ENCODE measurements around the gene POLA2.
"Not testable (repeated sequence)": the region's sequence is repeated elsewhere in the genome, so short reads cannot be mapped to it uniquely, and the experiment has no call there.

The POLA2 gene

GRCh38 chr11:65310215-65310614 is 48.5 kb downstream of the POLA2 start:
- no peak for DNase-seq

- no peak for DNase-seq
Measured at GRCh38 chr11:65310736-65311135, 49.0 kb downstream of the POLA2 start.

DNA sequence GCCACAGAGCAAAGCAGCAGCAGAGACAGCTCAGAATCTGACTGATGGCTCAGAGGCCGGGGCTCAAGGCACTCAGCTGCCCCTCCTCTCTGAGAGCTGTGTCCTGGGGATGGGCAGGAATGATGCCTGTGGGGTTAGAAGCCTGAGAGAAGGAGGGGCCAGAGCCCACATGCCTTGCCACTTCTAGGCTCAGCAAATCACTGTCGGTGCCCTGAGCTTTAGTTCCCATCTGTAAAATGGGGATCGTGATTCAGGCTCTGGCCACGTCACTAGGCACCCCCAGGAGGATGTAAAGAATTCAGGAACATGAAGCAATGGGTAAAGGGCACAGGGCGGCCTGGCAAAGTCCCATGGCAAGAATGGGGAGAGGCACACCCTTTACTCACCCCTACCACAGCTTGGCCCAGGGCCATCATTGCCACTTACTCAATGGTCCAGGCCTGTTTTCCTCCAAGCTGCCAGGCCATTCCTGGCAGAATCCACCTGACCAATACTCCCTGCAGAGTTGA is 49.5 kb downstream of the POLA2 start:
- no peak for DNase-seq

DNA sequence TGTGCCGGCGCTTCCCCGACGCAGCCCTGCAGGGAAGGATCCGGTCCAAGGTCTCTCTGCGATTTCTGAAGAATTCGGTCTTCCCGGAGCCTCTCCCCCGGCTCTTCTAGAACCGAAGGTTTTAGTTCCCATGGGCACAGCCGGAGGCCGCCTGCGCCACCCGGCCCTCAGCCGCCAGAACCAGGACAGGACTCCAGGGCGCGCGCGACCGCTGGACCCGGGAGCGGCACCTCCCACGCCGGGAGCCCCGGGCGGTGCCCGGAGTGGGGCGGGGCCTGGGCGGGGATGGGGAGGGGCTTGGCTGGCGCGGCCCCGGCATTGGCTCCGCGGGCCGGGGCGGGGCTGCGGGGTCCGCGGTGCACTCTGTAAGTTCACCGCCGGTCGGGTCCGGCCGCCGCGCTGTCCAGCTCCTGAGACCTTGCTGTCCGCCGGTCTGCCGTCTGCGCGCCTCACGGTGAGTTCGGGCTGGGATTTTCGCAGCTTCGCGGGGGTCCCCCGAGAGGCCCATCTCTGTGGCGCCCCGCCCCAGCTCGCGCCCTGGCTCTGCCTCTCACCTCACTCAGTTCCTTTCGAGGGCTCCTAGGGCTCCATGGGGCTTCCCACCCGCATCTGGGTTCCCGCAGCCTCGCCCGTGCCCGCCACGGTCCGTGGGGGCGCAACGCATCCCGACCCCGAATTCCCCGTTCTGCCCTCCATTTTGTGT is 52.9 kb downstream of the POLA2 start, which contains the start of gene CDC42EP2:
Gene CDC42EP2 (plus strand): TSS at position 366 of the 703 bp plus-strand sequence. CDS start 6,033 bp downstream, outside the sequence.
- peak; percentile 35 for DNase-seq

- DNase-seq, result peak; percentile 15
Measured at GRCh38 chr11:65315204-65315865, 53.6 kb downstream of the POLA2 start.

- DNase-seq, result no peak
Measured at GRCh38 chr11:65315866-65316226, 54.1 kb downstream of the POLA2 start.

GRCh38 chr11:65316227-65317024 is 54.7 kb downstream of the POLA2 start:
- DNase-seq, result no peak

DNA sequence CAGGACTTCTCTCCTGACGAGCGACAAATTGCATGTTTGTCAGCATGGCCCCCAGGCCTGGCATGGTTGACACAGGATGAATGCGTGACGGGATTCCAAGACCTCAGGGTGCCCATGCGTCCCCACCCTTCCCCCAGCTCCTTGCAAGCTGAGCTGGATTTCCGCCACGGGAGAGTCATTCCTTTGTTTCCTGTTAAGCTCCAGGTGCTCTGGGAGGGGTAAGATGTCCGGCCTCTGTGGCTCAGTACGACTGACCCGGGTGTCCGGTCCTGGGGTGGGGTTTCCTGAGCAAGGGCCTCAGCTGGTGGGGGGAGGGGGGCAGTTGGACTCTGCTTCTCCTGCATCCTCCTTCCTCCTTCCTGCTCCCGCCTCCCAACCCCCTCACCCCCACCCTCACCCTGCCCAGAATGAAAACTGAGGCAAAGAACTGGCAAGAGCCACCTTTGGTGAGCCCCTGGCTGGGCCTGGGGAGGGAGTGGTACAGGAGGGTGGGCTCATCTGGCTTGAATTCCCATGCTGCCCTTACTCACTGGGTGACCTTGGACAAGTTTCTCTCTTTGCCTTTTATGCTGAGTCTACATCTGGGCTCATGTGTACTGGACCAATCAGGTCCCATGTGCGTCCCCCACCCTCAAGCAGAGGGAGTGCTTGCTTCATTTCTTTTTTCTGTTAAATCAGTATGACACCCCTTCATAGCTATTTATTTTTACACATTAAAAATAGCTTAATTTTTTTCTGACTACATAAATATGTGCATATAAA is 55.4 kb downstream of the POLA2 start:
- peak; percentile 39 for DNase-seq

GRCh38 chr11:65320386-65321075 is 58.8 kb downstream of the POLA2 start:
- DNase-seq, result no peak

GRCh38 chr11:65321076-65321475 is 59.3 kb downstream of the POLA2 start:
- DNase-seq, result no peak

GRCh38 chr11:65321828-65322485 is 60.2 kb downstream of the POLA2 start:
- no peak for DNase-seq

- DNase-seq, result no peak
Measured at GRCh38 chr11:65323813-65324212, 62.1 kb downstream of the POLA2 start.

- DNase-seq, result no peak
Measured at GRCh38 chr11:65325435-65325834, 63.7 kb downstream of the POLA2 start.

- no peak for DNase-seq
Measured at GRCh38 chr11:65327021-65327420, 65.3 kb downstream of the POLA2 start.

DNA sequence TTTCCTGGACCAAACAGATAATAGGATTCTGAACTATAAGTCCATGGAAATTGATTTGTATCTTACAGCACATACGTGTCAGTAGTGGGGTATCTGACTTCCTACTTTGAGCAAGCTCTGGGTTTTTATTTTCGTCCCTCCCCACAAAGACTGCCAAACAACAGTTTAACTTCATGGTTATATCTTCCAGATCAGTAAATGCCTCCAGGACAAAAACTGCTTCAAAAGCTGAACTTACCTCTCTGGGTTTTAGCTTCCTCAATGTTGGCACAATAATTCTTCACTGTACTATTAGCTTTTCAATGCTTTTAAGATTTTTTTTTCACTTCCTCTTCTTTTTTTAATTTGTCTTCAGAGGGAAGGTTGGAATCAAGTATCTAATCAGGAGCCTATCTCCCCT is 67.7 kb downstream of the POLA2 start:
- no peak for DNase-seq

GRCh38 chr11:65329944-65330403 is 68.2 kb downstream of the POLA2 start:
- DNase-seq, result peak; percentile 57

- no peak for DNase-seq
Measured at GRCh38 chr11:65330544-65330943, 68.8 kb downstream of the POLA2 start.

- DNase-seq, result not testable (repeated sequence)
Measured at GRCh38 chr11:65332591-65332990, 70.8 kb downstream of the POLA2 start.

DNA sequence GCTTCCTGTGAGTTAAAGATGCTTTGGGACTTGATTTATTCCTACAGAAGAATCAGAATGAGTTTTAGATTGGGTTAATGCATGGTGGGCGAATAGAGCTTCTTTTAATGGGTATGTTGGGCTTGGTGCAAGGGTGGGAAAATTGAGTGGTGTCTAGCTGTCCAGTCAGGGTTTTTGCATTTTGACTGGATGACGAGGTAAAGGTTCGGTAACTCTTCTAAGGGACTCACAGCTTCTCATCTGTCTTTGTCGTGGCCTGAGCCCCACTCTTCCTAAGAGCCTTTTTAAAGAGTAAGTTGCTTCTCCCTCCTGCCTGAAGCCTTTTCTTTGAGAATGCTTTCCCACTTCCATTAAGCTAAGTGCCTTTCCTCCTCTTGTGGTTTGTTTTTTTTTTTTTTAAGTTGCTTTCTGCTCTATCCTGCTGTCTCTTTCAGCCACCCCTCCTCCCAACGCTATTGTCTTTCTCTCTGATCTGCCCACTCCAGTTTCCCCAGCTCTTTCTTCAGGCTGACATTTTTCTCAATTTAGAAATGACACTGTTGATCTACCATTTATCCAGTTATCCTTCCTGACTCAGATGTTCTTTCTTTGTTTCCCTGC is 73.0 kb downstream of the POLA2 start:
- no peak for DNase-seq

GRCh38 chr11:65338676-65339075 is 76.9 kb downstream of the POLA2 start:
- DNase-seq, result no peak

- DNase-seq, result no peak
Measured at GRCh38 chr11:65340226-65340625, 78.5 kb downstream of the POLA2 start.

Data from DMS153 (cell line).